Psoas muscle (tissue), 8 donors: ENCODE data around the gene MEF2B. TPM values are rescaled to one million over a fixed set of nuclear protein-coding genes. Genes with fewer than 3 reads are reported as not detected.

Experiments
- ATAC-seq, 4 donors: fragments of 200-7000 bp; cut with Tn5 transposase; one replicate each; pipeline ENCODE4 v1.9.1; 2020; ENCODE audit warnings: moderate library complexity in 3 of 4, mild to moderate bottlenecking in 2 of 4
- DNase-seq, 2 donors: peaks; one replicate each; pipeline ENCODE4 v3.0.0-alpha.2; 2020
- H3K27ac ChIP-seq: fragments of 200-600 bp; one replicate; pipeline ENCODE4 v1.8.0; 2022
- H3K27me3 ChIP-seq, 3 donors: fragments of 200-600 bp in 1 of 3; one replicate each; pipeline versions ENCODE4 v1.6.1 to v1.8.0; 2013 to 2022; ENCODE audit warnings: low read length in 2 of 3, mild to moderate bottlenecking in 2 of 3, moderate library complexity in 1 of 3; ENCODE audit not compliant: insufficient read depth in 3 of 3
- H3K36me3 ChIP-seq, 2 donors: fragments of 200-600 bp in 1 of 2; one replicate each; pipeline versions ENCODE4 v1.6.1 to v1.8.0; 2013 to 2022; ENCODE audit warnings: low read depth in 1 of 2, mild to moderate bottlenecking in 1 of 2, moderate library complexity in 1 of 2; ENCODE audit not compliant: insufficient read depth in 1 of 2
- H3K4me1 ChIP-seq: fragments of 200-600 bp; one replicate; pipeline ENCODE4 v1.8.0; 2022
- H3K4me3 ChIP-seq: fragments of 200-600 bp; one replicate; pipeline ENCODE4 v1.8.0; 2022; ENCODE audit warnings: mild to moderate bottlenecking
- H3K9me3 ChIP-seq: fragments of 200-600 bp; one replicate; pipeline ENCODE4 v1.8.0; 2022
- WGBS, 3 donors: extraction: QIAGEN DNeasy Blood & Tissue Kit; methylation state at CpG; one replicate each; pipeline versions ENCODE4 v1.1.6 to v1.1.7; 2013; 5-methylcytosine and 5-hydroxymethylcytosine counted together
- intact Hi-C, 2 donors: fragments of 100-400 bp; cut with DNase I; formaldehyde crosslinking; loops; one replicate each; pipeline versions ENCODE4 v1.11.0 to v1.14.2; 2022
- polyA plus RNA-seq, 3 donors: library from polyadenylated mRNA; stranded (reverse); fragments of 200-250 nt; gene quantifications; one replicate each; pipeline ENCODE4 v1.2.3, GENCODE V29; 2013
- total RNA-seq, 4 donors: library from RNA; stranded (reverse); fragmentation: NEBNext Ultra II Directional in 2 of 4; extraction: Animal tissue kit (Norgen Biotek cat#: 25700) in 2 of 4; gene quantifications; one replicate each; pipeline versions ENCODE4 v1.2.1 to v1.2.4, GENCODE V29; 2021 to 2023
- TF ChIP-seq, protein P1 (sequence below): fragments of 200-600 bp; IDR thresholded peaks from one replicate; pipeline ENCODE4 v1.8.0; 2022; ENCODE audit warnings: antibody characterized with exemption
- donor health status: healthy with polysubstance abuse.
- donor health status: DM: no; HTN: no; CAD: no; lungs with moderate emphysema.
- donor health status: Bipolar disorder and iron deficiency.
- donor health status: healthy.
- donor health status: DM: yes; HTN: yes; CAD: no.
- donor health status: DM: no; HTN: no; CAD: no.
- donor health status: DM: no; HTN: no; CAD: no.
- donor health status: DM: yes; HTN: yes; CAD: no.

MEF2B gene
- total and polyA plus RNA-seq, 7 donors: 0.07 to 0.91 (median 0.56) TPM

DNA sequence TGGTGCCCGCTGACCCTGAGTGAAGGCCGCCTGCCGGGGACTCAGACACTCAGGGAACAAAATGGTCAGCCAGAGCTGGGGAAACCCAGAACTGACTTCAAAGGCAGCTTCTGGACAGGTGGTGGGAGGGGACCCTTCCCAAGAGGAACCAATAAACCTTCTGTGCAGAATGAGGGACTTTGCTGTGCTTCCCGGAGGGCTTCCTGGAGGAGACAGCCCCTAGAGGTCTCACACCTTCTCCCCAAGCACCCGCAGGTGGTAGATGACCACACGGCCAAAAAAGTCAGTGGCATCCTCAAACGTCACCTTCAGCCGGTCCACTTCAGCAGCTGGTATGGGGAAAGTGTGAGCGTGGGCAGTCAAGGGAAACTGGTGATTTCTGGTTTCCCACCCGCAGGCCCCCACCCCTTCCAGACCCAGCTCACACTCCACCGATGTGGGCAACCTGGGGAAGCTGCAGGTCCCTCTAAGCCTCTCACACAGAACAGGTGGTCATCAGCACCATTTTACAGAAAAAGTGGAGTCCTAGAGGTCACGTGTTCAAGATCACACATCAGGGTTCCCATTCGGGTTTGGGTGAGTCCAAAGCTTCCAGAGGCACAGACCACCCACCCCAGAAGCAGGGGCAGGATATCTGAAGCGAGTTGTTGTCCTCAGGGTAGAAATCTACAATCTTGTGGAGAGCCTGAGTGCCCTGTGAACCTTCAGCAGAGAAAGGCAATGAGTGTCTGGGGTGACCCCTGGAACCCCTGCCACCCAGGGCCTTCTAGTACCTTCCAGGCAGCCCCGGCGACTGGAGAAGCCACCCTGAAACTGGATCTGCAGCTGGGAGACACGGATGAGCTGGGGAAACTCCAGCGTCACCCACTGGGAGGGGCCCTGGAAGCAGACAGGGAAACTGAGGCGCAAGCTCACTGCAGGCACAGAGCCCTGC lies 31.9 kb upstream of the MEF2B start:
- Histone ChIP-seq H3K4me3 (peak overlapping the region; percentile 80), H3K4me1 (peaks cover 11% of the 10 kb centered on the region), H3K27ac (peak overlapping the region; percentile 83), H3K27me3 (peaks cover 0 to 2% (median 0%) of the 10 kb centered on the region in 3 donors), H3K36me3 (peaks cover 0 to 49% of the 10 kb centered on the region in 2 donors), H3K9me3 (no peaks in the 10 kb centered on the region)
- ATAC-seq: no peak
- 65 to 75% (median 68%) methylated on average over 19 of the region's 19 CpGs for WGBS, 3 donors
- TF ChIP-seq, protein P1, sequence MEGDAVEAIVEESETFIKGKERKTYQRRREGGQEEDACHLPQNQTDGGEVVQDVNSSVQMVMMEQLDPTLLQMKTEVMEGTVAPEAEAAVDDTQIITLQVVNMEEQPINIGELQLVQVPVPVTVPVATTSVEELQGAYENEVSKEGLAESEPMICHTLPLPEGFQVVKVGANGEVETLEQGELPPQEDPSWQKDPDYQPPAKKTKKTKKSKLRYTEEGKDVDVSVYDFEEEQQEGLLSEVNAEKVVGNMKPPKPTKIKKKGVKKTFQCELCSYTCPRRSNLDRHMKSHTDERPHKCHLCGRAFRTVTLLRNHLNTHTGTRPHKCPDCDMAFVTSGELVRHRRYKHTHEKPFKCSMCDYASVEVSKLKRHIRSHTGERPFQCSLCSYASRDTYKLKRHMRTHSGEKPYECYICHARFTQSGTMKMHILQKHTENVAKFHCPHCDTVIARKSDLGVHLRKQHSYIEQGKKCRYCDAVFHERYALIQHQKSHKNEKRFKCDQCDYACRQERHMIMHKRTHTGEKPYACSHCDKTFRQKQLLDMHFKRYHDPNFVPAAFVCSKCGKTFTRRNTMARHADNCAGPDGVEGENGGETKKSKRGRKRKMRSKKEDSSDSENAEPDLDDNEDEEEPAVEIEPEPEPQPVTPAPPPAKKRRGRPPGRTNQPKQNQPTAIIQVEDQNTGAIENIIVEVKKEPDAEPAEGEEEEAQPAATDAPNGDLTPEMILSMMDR: no peak
- DNase-seq: no peak
- intact Hi-C loops: no loop called here

DNA sequence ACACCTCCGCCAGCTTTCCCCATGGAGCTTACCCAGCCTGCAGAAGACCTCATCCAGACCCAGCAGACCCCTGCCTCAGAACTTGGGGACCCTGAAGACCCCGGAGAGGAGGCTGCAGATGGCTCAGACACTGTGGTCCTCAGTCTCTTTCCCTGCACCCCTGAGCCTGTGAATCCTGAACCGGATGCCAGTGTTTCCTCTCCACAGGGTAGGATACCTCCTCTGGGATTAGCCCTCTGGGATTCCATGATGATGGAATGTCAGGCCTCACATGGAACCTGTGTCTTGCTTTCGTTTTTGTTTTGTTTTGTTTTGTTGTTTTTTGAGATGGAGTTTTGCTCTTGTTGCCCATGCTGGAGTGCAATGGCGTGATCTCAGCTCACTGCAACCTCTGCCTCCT lies 23.9 kb upstream of the MEF2B start:
- H3K27ac ChIP-seq: no peak overlapping the region
- H3K27me3 ChIP-seq: no peaks in the 10 kb centered on the region
- DNase-seq (no peak), ATAC-seq (no peak)
- intact Hi-C loops: loop anchor here (2.0 to 5.0 kb wide), 2 partner anchors 127 to 128 kb away; partner anchors contain the start of genes MAU2 (in 2 of the 2) and SUGP1 (in 2 of the 2)
- peak overlapping the region; percentile 84 for H3K4me3 ChIP-seq
- peaks cover 0 to 42% of the 10 kb centered on the region in 2 donors for H3K36me3 ChIP-seq
- TF ChIP-seq, protein P1: no peak
- H3K9me3 ChIP-seq: no peaks in the 10 kb centered on the region
- H3K4me1 ChIP-seq: peaks cover 36% of the 10 kb centered on the region
- WGBS, 3 donors: 57 to 63% (median 57%) methylated on average over 5 of the region's 5 CpGs

DNA sequence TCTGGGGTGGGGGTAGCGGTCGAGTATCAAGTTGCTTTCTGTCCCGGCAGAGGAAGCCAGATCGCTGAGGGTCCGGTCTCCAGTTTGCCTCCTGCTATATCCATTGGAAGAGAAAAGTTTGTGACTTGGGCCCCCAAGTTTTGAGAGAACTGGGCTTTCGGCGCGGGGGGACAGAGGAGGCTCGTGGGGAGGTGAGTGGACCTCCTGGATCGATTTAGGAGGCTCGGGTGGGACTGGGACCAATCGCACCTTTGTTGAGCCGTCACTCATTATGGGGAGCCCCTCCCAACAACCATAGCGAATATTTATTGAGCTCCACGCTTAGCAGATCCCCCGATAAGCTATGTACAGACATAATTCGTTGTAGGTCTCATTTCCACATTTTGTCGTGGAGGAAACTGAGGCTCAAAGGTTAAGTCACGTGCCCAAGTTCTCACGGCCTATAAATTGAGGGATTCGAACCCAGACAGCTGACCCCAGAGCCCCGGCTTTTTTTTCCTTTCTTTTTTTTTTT lies 22.9 kb upstream of the MEF2B start:
- Histone ChIP-seq H3K4me3 (peak overlapping the region; percentile 84), H3K36me3 (peaks cover 0 to 32% of the 10 kb centered on the region in 2 donors), H3K9me3 (no peaks in the 10 kb centered on the region), H3K27me3 (no peaks in the 10 kb centered on the region), H3K27ac (peak overlapping the region; percentile 98), H3K4me1 (peaks cover 36% of the 10 kb centered on the region)
- intact Hi-C loops: loop anchor here (2.0 to 5.0 kb wide), 2 partner anchors 128 to 129 kb away; partner anchors contain the start of genes MAU2 (in 2 of the 2) and SUGP1 (in 2 of the 2)
- ATAC-seq: peak in 1 of 4 donors; percentile 1
- 0 to 1% (median 1%) methylated on average over 22 of the region's 22 CpGs for WGBS, 3 donors
- TF ChIP-seq, protein P1: no peak
- DNase-seq: no peak

DNA sequence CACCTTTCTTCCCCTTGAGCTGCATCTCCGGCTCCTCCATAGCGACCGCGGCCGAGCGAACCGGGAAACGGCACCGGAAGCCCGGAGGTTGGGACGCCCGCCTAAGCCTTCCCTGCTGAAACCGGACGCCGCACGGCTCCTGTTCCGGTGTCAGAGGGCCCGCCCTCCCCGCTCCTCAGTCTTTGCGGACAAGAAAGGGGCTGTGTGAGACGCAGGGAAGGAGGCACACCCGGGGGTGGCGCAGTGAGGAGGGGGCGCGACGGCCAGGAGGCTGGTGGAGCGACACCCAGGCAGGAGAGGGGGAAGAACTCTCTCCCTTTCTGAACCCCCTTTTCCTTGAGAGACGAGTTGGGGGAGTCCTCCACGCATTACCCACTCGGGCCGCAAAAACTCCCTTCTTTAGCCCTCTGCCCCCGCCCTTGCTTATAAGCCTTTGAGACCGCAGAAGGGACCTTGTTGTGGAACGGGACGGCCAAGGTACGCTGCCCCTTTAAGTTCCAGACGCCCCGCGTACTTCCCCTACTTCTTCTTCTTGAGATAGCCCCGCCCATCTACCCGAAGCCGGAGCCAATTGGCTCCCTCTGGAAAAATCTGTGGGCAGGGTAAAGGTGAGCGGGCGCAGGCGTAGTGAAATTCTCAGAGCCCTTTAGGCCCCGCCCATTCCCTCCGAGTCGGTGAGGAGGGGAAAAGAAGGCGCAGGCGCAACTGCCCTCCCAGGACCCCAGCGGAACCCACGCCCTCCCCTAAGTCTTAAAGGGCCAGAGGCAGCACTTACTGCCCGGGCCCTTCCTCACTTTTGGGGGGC lies 22.2 kb upstream of the MEF2B start, which contains the start of the genes BORCS8 and RFXANK:
Gene BORCS8, minus strand, starts transcription at position 75 of the 805 bp plus-strand sequence. Its CDS starts 35 bp downstream, at position 40.
Gene RFXANK, plus strand, starts transcription at position 181 of the 805 bp plus-strand sequence. CDS start 1,689 bp downstream, outside the sequence.
- ATAC-seq: peak; percentile 93 to 96 (median 96)

More for the DNA sequence above, 22.2 kb upstream of the MEF2B start, which contains the start of the genes BORCS8 and RFXANK:
- peak; percentile 99 for DNase-seq
- intact Hi-C loops: loop anchor here (2.0 to 5.0 kb wide), 2 partner anchors 129 to 130 kb away; partner anchors contain the start of genes MAU2 (in 2 of the 2) and SUGP1 (in 2 of the 2)
- peaks cover 0 to 26% of the 10 kb centered on the region in 2 donors for H3K36me3 ChIP-seq
- H3K27me3 ChIP-seq: no peaks in the 10 kb centered on the region
- TF ChIP-seq, protein P1: no peak
- H3K27ac ChIP-seq: peak within 1 kb of the TSS; percentile 98
- no peaks in the 10 kb centered on the region for H3K9me3 ChIP-seq
- peaks cover 36% of the 10 kb centered on the region for H3K4me1 ChIP-seq
- WGBS, 3 donors: 0 to 1% (median 0%) methylated on average over 40 to 53 of the region's 53 CpGs
- peak within 1 kb of the TSS; percentile 84 for H3K4me3 ChIP-seq
